ENCODE results near the gene CYBC1. TPM values are rescaled to one million over a fixed set of nuclear protein-coding genes. Genes with fewer than 3 reads are reported as not detected.

CYBC1 gene
- polyA plus RNA-seq, 2 of the 4 experiments (the other 2 are of a cell fraction), result 81.8 to 86.5 TPM

Small RNAs within 50 kb of the gene (small RNA-seq; reads per million reads assigned to genes)
- gene RF00019, result 0 reads per million in 6 experiments

Other genes with a start within 250 kb of the CYBC1 start
- 16.6 and 18.5 TPM in 2 replicates for gene CCDC57, start 237.9 kb downstream of the CYBC1 start, polyA plus RNA-seq (2011; rRNA removed)
- 18.2 to 22.1 TPM (median 18.9 TPM) in 3 replicates for gene CCDC57, start 237.9 kb downstream of the CYBC1 start, polyA plus RNA-seq (2017; fragmentation: RNase III; extraction: RNeasy Plus Mini Kit Qiagen cat#74134 plus additional on column Dnase treatment)
- gene SLC16A3, start 221.7 kb downstream of the CYBC1 start, polyA plus RNA-seq (2011; rRNA removed), result 28.6 and 40.0 TPM in 2 replicates
- gene SLC16A3, start 221.7 kb downstream of the CYBC1 start, polyA plus RNA-seq (2017; fragmentation: RNase III; extraction: RNeasy Plus Mini Kit Qiagen cat#74134 plus additional on column Dnase treatment), result 77.9 to 97.7 TPM (median 90.9 TPM) in 3 replicates
- gene CSNK1D, start 177.1 kb downstream of the CYBC1 start, polyA plus RNA-seq (2011; rRNA removed), result 130 and 139 TPM in 2 replicates
- gene CSNK1D, start 177.1 kb downstream of the CYBC1 start, polyA plus RNA-seq (2017; fragmentation: RNase III; extraction: RNeasy Plus Mini Kit Qiagen cat#74134 plus additional on column Dnase treatment), result 151 to 173 TPM (median 163 TPM) in 3 replicates
- gene CD7, start 133.1 kb downstream of the CYBC1 start, polyA plus RNA-seq (2011; rRNA removed), result not detected in 2 replicates
- gene CD7, start 133.1 kb downstream of the CYBC1 start, polyA plus RNA-seq (2017; fragmentation: RNase III; extraction: RNeasy Plus Mini Kit Qiagen cat#74134 plus additional on column Dnase treatment), result not detected in 3 replicates
- gene SECTM1, start 117.0 kb downstream of the CYBC1 start, polyA plus RNA-seq (2011; rRNA removed), result 0.22 and 0.58 TPM in 2 replicates
- gene SECTM1, start 117.0 kb downstream of the CYBC1 start, polyA plus RNA-seq (2017; fragmentation: RNase III; extraction: RNeasy Plus Mini Kit Qiagen cat#74134 plus additional on column Dnase treatment), result 1.5 to 2.5 TPM (median 2.0 TPM) in 3 replicates
- 0.32 and 0.43 TPM in 2 replicates for gene TEX19, start 91.5 kb downstream of the CYBC1 start, polyA plus RNA-seq (2011; rRNA removed)
- 0.50 to 0.66 TPM (median 0.55 TPM) in 3 replicates for gene TEX19, start 91.5 kb downstream of the CYBC1 start, polyA plus RNA-seq (2017; fragmentation: RNase III; extraction: RNeasy Plus Mini Kit Qiagen cat#74134 plus additional on column Dnase treatment)
- gene UTS2R, start 79.0 kb downstream of the CYBC1 start, polyA plus RNA-seq (2011; rRNA removed), result not detected in 2 replicates
- not detected in 3 replicates for gene UTS2R, start 79.0 kb downstream of the CYBC1 start, polyA plus RNA-seq (2017; fragmentation: RNase III; extraction: RNeasy Plus Mini Kit Qiagen cat#74134 plus additional on column Dnase treatment)
- gene HEXD, start 32.4 kb downstream of the CYBC1 start, polyA plus RNA-seq (2011; rRNA removed), result 18.0 and 18.4 TPM in 2 replicates
- gene HEXD, start 32.4 kb downstream of the CYBC1 start, polyA plus RNA-seq (2017; fragmentation: RNase III; extraction: RNeasy Plus Mini Kit Qiagen cat#74134 plus additional on column Dnase treatment), result 15.9 to 21.4 TPM (median 19.5 TPM) in 3 replicates
- 14.9 and 15.2 TPM in 2 replicates for gene OGFOD3, start 32.2 kb downstream of the CYBC1 start, polyA plus RNA-seq (2011; rRNA removed)
- gene OGFOD3, start 32.2 kb downstream of the CYBC1 start, polyA plus RNA-seq (2017; fragmentation: RNase III; extraction: RNeasy Plus Mini Kit Qiagen cat#74134 plus additional on column Dnase treatment), result 19.8 to 21.9 TPM (median 20.8 TPM) in 3 replicates
- gene NARF, start 8.0 kb upstream of the CYBC1 start, polyA plus RNA-seq (2011; rRNA removed), result 89.6 and 108 TPM in 2 replicates
- 38.2 to 51.2 TPM (median 45.0 TPM) in 3 replicates for gene NARF, start 8.0 kb upstream of the CYBC1 start, polyA plus RNA-seq (2017; fragmentation: RNase III; extraction: RNeasy Plus Mini Kit Qiagen cat#74134 plus additional on column Dnase treatment)
- 34.8 and 35.9 TPM in 2 replicates for gene FOXK2, start 69.0 kb upstream of the CYBC1 start, polyA plus RNA-seq (2011; rRNA removed)
- 37.5 to 39.2 TPM (median 38.2 TPM) in 3 replicates for gene FOXK2, start 69.0 kb upstream of the CYBC1 start, polyA plus RNA-seq (2017; fragmentation: RNase III; extraction: RNeasy Plus Mini Kit Qiagen cat#74134 plus additional on column Dnase treatment)
- 124 and 138 TPM in 2 replicates for gene WDR45B, start 197.7 kb upstream of the CYBC1 start, polyA plus RNA-seq (2011; rRNA removed)
- gene WDR45B, start 197.7 kb upstream of the CYBC1 start, polyA plus RNA-seq (2017; fragmentation: RNase III; extraction: RNeasy Plus Mini Kit Qiagen cat#74134 plus additional on column Dnase treatment), result 88.2 to 94.0 TPM (median 89.6 TPM) in 3 replicates
- 5.6 and 5.8 TPM in 2 replicates for gene RAB40B, start 247.9 kb upstream of the CYBC1 start, polyA plus RNA-seq (2011; rRNA removed)
- 6.1 to 9.9 TPM (median 9.4 TPM) in 3 replicates for gene RAB40B, start 247.9 kb upstream of the CYBC1 start, polyA plus RNA-seq (2017; fragmentation: RNase III; extraction: RNeasy Plus Mini Kit Qiagen cat#74134 plus additional on column Dnase treatment)